Thoracic aorta (tissue), 2 donors: Measurements from ENCODE around the gene LTA4H. TPM values are rescaled to one million over a fixed set of nuclear protein-coding genes. Genes with fewer than 3 reads are reported as not detected.

Experiments
- ATAC-seq: fragments of 150-250 bp; one replicate; pipeline ENCODE4 v1.8.0; 2017; ENCODE audit warnings: low read depth; ENCODE audit not compliant: insufficient number of reproducible peaks, low FRiP score
- DNase-seq: peaks from one replicate; pipeline ENCODE4 v3.0.0-alpha.2; 2020; ENCODE audit warnings: low spot score
- H3K27ac ChIP-seq, 2 donors: fragments of 200-600 bp; sonication (generic); 1 replicate in 1 of 2; 2 replicates in 1 of 2; pipeline ENCODE4 v1.5.1; 2016; ENCODE audit warnings: mild to moderate bottlenecking in 2 of 2, moderate library complexity in 2 of 2
- H3K27me3 ChIP-seq: fragments of 200-600 bp; sonication (generic); replicated peaks from 2 replicates; pipeline ENCODE4 v1.6.0; 2016; ENCODE audit warnings: mild to moderate bottlenecking; ENCODE audit not compliant: insufficient read depth
- H3K36me3 ChIP-seq: fragments of 200-600 bp; sonication (generic); one replicate; pipeline ENCODE4 v1.5.1; 2016
- H3K4me1 ChIP-seq, 2 donors: fragments of 200-600 bp; sonication (generic); 1 replicate in 1 of 2; 2 replicates in 1 of 2; pipeline versions ENCODE4 v1.5.1 to v1.6.0; 2016; ENCODE audit warnings: low read depth in 2 of 2, mild to moderate bottlenecking in 1 of 2; ENCODE audit not compliant: control insufficient read depth in 1 of 2
- H3K4me3 ChIP-seq: fragments of 200-600 bp; sonication (generic); 2 replicates; pipeline ENCODE4 v1.5.1; 2016; ENCODE audit warnings: mild to moderate bottlenecking
- H3K9me3 ChIP-seq: fragments of 200-600 bp; sonication (generic); 2 replicates; pipeline ENCODE4 v1.5.1; 2016
- CTCF ChIP-seq: fragments of 200-600 bp; sonication (generic); IDR thresholded peaks from one replicate; pipeline ENCODE4 v1.5.1; 2019; ENCODE audit warnings: antibody characterized with exemption
- total RNA-seq, 2 donors: library from RNA; depleted of rRNA; stranded (reverse); fragments of >200 nt; gene quantifications; one replicate each; pipeline versions ENCODE4 v1.1.0 to v1.2.3, GENCODE V29; 2016

Gene LTA4H
- total RNA-seq: 10 to 100 TPM; 39.9 to 68.5 TPM

GRCh38 chr12:96035283-96036236, at the start of gene LTA4H:
Gene LTA4H, minus strand, starts transcription at chr12:96035587. Its CDS starts 68 bp downstream, at chr12:96035519.
- no peak for TF ChIP-seq CTCF
- peak within 1 kb of the TSS; percentile 68 to 81 for H3K27ac ChIP-seq
- H3K4me1 ChIP-seq: peaks cover 11 to 26% of the 10 kb centered on the region in 2 donors
- ATAC-seq (peak; percentile 97), DNase-seq (peak; percentile 92)
- no peaks in the 10 kb centered on the region for H3K27me3 ChIP-seq
- peak within 1 kb of the TSS; percentile 83 for H3K4me3 ChIP-seq
- no peaks in the 10 kb centered on the region for H3K36me3 ChIP-seq
- no peaks in the 10 kb centered on the region for H3K9me3 ChIP-seq

GRCh38 chr12:96084624-96085023, 49.2 kb upstream of the LTA4H start:
- no peaks in the 10 kb centered on the region for H3K27me3 ChIP-seq
- H3K27ac ChIP-seq: no peak overlapping the region
- H3K4me3 ChIP-seq: no peak overlapping the region
- ATAC-seq: no peak
- TF ChIP-seq CTCF: no peak
- no peaks in the 10 kb centered on the region for H3K36me3 ChIP-seq
- no peaks in the 10 kb centered on the region for H3K4me1 ChIP-seq
- H3K9me3 ChIP-seq: no peaks in the 10 kb centered on the region
- DNase-seq: no peak

GRCh38 chr12:96083020-96083719, 47.8 kb upstream of the LTA4H start:
- ATAC-seq (no peak), DNase-seq (no peak)
- Histone ChIP-seq H3K9me3 (no peaks in the 10 kb centered on the region), H3K27me3 (no peaks in the 10 kb centered on the region), H3K4me3 (no peak overlapping the region), H3K27ac (no peak overlapping the region), H3K36me3 (no peaks in the 10 kb centered on the region), H3K4me1 (peaks cover 3 to 13% of the 10 kb centered on the region in 2 donors)
- no peak for TF ChIP-seq CTCF

- ATAC-seq: no peak
- H3K9me3 ChIP-seq: no peaks in the 10 kb centered on the region
Measured at GRCh38 chr12:96081596-96081995, 46.2 kb upstream of the LTA4H start.

More at GRCh38 chr12:96081596-96081995, 46.2 kb upstream of the LTA4H start:
- H3K4me3 ChIP-seq: no peak overlapping the region
- H3K4me1 ChIP-seq: peaks cover 3 to 17% of the 10 kb centered on the region in 2 donors
- H3K27ac ChIP-seq: no peak overlapping the region
- TF ChIP-seq CTCF: no peak
- no peak for DNase-seq
- no peaks in the 10 kb centered on the region for H3K27me3 ChIP-seq
- no peaks in the 10 kb centered on the region for H3K36me3 ChIP-seq
